ENCODE data around the gene ARHGEF28. TPM values are rescaled to one million over a fixed set of nuclear protein-coding genes. Genes with fewer than 3 reads are reported as not detected.

Gene ARHGEF28
- total and polyA plus RNA-seq, 10 of the 15 experiments (the other 5 are each of a cell fraction or from before 2014, with no cell fraction given), result 0.10 to 0.72 (median 0.22) TPM; not detected in 2

DNA sequence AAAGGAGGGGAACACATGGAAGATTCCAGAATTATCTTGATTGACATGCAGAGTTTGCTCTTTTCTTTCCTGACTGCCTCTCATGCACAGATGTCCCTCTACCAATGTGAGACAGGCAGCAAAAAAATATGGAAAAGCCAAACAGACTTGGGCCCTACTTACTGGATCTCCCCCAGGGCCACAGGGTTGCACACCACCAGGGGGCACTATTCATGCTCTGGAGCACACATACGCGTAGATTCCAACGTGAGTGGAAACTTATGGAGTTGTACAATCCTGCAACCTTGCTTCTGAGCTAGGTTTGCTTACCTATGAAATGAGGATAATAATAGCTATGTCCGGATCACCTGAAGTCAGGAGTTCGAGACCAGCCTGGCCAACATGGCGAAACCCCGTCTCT, 319.5 kb downstream of the ARHGEF28 start:
- no peak overlapping the region for H2AFZ ChIP-seq (ENCODE audit: control insufficient read depth, low read depth, low read length)
- no peaks in the 10 kb centered on the region for H4K20me1 ChIP-seq (ENCODE audit: control insufficient read depth, insufficient read depth)
- RAD21 ChIA-PET (ENCODE audit: unreplicated experiment), result interaction anchor here (1.3 kb wide), 1 partner anchor 695 kb away, joined by 4 read pairs; the partner anchor contains the start of gene ENC1
- H3K9ac ChIP-seq (ENCODE audit: control insufficient read depth, insufficient read depth, low read length), result no peak overlapping the region
- no peak overlapping the region for H3K4me3 ChIP-seq
- in situ Hi-C loops (cut with MboI), result no loop called here
- intact Hi-C loops (cut with micrococcal nuclease; ENCODE audit: unreplicated experiment), result no loop called here
- WGBS (ENCODE audit: insufficient coverage, insufficient replicate concordance, low lambda C conversion rate, missing lambda C conversion rate), result 72% methylated on average over 7 of the region's 7 CpGs
- FAIRE-seq (no peak), ATAC-seq (no peak), DNase-seq (ENCODE audit: low read depth, low spot score) (no peak)
- CTCF ChIA-PET, result no interaction called here
- no TSS peak for BruUV-seq (replicated peaks)
- H3K9me3 ChIP-seq (replicated peaks; ENCODE audit: control insufficient read depth, insufficient read depth, low read length), result no peaks in the 10 kb centered on the region
- no peaks in the 10 kb centered on the region; a peak in 1 of 4 replicates for H3K27me3 ChIP-seq (replicated peaks in 1 of 2; ENCODE audit: control insufficient read depth in 2 of 2, insufficient read depth in 2 of 2, low read length in 1 of 2)
- no peak overlapping the region for H3K4me2 ChIP-seq (ENCODE audit: control insufficient read depth, insufficient read depth)
- no peaks in the 10 kb centered on the region for H3K79me2 ChIP-seq (ENCODE audit: control insufficient read depth, insufficient read depth, low read length)
- H3K36me3 ChIP-seq (ENCODE audit: control insufficient read depth in 2 of 2, insufficient read depth in 2 of 2, low read length in 1 of 2), result no peaks in the 10 kb centered on the region
- H3K4me1 ChIP-seq (ENCODE audit: control insufficient read depth, insufficient read depth, low read length), result no peaks in the 10 kb centered on the region
- POLR2A ChIA-PET, result no interaction called here
- H3K27ac ChIP-seq (ENCODE audit: control insufficient read depth, insufficient read depth), result no peak overlapping the region
- TF ChIP-seq NR2C1 (IDR thresholded peaks at IDR 0.05), result no peak
- TF ChIP-seq, protein P1, sequence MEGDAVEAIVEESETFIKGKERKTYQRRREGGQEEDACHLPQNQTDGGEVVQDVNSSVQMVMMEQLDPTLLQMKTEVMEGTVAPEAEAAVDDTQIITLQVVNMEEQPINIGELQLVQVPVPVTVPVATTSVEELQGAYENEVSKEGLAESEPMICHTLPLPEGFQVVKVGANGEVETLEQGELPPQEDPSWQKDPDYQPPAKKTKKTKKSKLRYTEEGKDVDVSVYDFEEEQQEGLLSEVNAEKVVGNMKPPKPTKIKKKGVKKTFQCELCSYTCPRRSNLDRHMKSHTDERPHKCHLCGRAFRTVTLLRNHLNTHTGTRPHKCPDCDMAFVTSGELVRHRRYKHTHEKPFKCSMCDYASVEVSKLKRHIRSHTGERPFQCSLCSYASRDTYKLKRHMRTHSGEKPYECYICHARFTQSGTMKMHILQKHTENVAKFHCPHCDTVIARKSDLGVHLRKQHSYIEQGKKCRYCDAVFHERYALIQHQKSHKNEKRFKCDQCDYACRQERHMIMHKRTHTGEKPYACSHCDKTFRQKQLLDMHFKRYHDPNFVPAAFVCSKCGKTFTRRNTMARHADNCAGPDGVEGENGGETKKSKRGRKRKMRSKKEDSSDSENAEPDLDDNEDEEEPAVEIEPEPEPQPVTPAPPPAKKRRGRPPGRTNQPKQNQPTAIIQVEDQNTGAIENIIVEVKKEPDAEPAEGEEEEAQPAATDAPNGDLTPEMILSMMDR (IDR thresholded peaks at IDR 0.05 in 2 of 3, conservative IDR thresholded peaks at IDR 0.05 in 1 of 3; ENCODE audit: control insufficient read depth in 2 of 3, extremely low read depth in 1 of 3, insufficient read depth in 1 of 3, low read depth in 3 of 3, low read length in 3 of 3), result peak in 2 of 3 experiments; percentile 31 to 47; a peak in 4 of 6 replicates
- TF ChIP-seq USF1 (IDR thresholded peaks at IDR 0.05; ENCODE audit: borderline replicate concordance, extremely low read length, insufficient read depth, low read depth, low read length), result no peak
- no peak for TF ChIP-seq MYC (IDR thresholded peaks at IDR 0.05; ENCODE audit: insufficient read depth, insufficient read length, insufficient replicate concordance, low read length, severe bottlenecking)
- SMC1A ChIA-PET (ENCODE audit: uncharacterized antibody, unreplicated experiment), result interaction anchor here (0.6 to 1.5 kb wide), 6 partner anchors 75 to 704 kb away, joined by 3 to 4 read pairs (median 3); no protein-coding TSS in a partner anchor

All from GM12878 (cell line).